RWPE2 (cell line): ENCODE data around the gene RGS14.

Experiments used
- ATAC-seq: fragments of 200-7000 bp; cut with Tn5 transposase; 3 replicates; pipeline ENCODE4 v1.9.1; 2021; ENCODE audit warnings: low read depth
- DNase-seq: peaks from one replicate; pipeline ENCODE4 v3.0.0-alpha.2; 2020; ENCODE audit warnings: low spot score
- H3K27ac ChIP-seq: fragments of 450-650 bp; 2 replicates; pipeline ENCODE4 v1.5.1; 2017; ENCODE audit warnings: mild to moderate bottlenecking; ENCODE audit not compliant: poor library complexity, severe bottlenecking
- H3K27me3 ChIP-seq: fragments of 250-450 bp; sonication (Bioruptor Pico); 2 replicates; pipeline ENCODE4 v1.5.1; 2021; ENCODE audit warnings: mild to moderate bottlenecking, moderate library complexity; ENCODE audit not compliant: insufficient read depth, poor library complexity, severe bottlenecking
- H3K36me3 ChIP-seq: fragments of 250-450 bp; sonication (Bioruptor Pico); 2 replicates; pipeline ENCODE4 v1.5.1; 2020; ENCODE audit warnings: low read depth, mild to moderate bottlenecking, moderate library complexity
- H3K4me1 ChIP-seq: fragments of 250-450 bp; sonication (Bioruptor Pico); 2 replicates; pipeline ENCODE4 v1.5.1; 2021; ENCODE audit warnings: mild to moderate bottlenecking, moderate library complexity; ENCODE audit not compliant: insufficient read depth, poor library complexity, severe bottlenecking
- H3K4me3 ChIP-seq: fragments of 250-450 bp; sonication (Bioruptor Pico); 2 replicates; pipeline ENCODE4 v1.5.1; 2021; ENCODE audit warnings: mild to moderate bottlenecking, moderate library complexity; ENCODE audit not compliant: severe bottlenecking
- H3K9me3 ChIP-seq: fragments of 250-450 bp; sonication (Bioruptor Pico); 2 replicates; pipeline ENCODE4 v1.5.1; 2021; ENCODE audit warnings: mild to moderate bottlenecking, moderate library complexity; ENCODE audit not compliant: severe bottlenecking
- TF ChIP-seq, protein P1 (sequence below): fragments of 450-650 bp; IDR thresholded peaks from one replicate; pipeline ENCODE4 v1.5.1; 2017; ENCODE audit warnings: mild to moderate bottlenecking, moderate library complexity; ENCODE audit not compliant: poor library complexity, severe bottlenecking

RGS14 gene

DNA sequence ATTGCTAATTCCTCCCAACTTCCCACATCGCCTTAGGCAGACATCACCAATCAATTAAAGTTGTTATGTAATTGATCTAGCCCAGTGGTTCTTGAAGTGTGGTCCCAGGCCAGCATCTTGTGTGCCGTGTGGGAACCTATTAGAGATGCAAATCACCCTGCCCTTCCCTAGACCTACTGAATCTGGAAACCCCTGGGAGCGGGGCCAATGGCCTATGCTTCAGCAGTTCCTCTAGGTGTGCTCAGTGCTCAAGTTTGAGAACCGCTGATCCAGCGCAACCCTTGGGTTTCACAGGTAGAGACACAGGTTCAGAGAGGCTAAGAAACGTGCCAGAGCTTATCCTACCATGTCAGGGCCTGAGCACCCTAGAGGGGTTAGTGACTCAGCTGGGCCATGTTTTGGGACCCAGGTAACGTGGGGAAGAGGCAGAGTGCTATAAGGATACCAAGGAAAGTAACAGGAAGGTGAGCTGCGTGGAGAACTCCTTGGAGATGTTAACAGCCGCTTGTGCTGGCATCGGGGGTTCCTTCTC lies 30.9 kb downstream of the RGS14 start:
- ATAC-seq: no peak
- Histone ChIP-seq H3K36me3 (no peaks in the 10 kb centered on the region), H3K4me1 (peaks cover 22% of the 10 kb centered on the region), H3K27ac (peak overlapping the region; percentile 78), H3K4me3 (no peak overlapping the region), H3K27me3 (no peaks in the 10 kb centered on the region), H3K9me3 (no peaks in the 10 kb centered on the region)
- TF ChIP-seq, protein P1, sequence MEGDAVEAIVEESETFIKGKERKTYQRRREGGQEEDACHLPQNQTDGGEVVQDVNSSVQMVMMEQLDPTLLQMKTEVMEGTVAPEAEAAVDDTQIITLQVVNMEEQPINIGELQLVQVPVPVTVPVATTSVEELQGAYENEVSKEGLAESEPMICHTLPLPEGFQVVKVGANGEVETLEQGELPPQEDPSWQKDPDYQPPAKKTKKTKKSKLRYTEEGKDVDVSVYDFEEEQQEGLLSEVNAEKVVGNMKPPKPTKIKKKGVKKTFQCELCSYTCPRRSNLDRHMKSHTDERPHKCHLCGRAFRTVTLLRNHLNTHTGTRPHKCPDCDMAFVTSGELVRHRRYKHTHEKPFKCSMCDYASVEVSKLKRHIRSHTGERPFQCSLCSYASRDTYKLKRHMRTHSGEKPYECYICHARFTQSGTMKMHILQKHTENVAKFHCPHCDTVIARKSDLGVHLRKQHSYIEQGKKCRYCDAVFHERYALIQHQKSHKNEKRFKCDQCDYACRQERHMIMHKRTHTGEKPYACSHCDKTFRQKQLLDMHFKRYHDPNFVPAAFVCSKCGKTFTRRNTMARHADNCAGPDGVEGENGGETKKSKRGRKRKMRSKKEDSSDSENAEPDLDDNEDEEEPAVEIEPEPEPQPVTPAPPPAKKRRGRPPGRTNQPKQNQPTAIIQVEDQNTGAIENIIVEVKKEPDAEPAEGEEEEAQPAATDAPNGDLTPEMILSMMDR: no peak
- no peak for DNase-seq

DNA sequence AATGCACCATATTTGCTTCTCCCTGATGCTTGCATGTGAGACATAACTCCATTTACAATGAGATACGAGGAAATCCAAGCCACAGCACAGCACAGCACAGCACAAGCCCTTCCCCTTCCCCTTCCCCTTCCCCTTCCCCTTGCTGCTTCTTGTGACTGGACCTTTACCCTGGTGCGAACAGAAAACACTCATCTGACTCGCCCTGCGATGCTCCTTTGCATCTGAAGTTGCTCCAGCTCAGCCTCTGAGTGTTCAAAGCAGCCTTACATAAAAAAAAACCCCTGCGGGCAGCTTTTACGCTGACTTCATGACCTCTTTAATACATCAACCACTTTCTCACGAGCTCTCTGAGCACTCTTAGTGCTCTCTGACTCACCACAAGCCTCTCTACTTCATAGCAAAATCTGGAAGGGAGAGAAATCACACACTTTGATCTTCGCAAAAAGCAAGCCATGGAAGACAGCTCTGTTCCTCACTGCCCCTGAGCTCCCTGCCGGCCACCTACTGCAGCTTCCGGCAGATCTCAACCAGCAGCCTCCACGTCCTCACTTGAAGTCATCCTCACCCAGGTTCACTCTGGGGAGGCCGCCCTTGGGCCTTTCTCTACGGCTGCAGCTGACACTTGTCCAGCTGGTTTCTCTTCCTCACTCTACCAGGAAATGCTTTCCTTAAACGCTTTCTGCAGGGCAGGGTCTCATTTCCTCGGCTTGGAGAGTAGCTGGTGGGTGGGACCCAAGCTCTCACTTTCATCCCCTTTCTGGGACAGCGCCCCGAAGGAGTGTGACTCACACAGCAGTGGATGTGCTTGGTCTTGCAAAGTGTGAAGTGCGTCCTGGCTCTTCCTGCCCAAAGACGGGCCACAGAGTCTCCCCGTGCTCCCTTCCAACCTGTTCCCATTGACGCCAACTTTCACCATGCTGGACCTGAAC lies 31.8 kb downstream of the RGS14 start:
- no peaks in the 10 kb centered on the region for H3K27me3 ChIP-seq
- H3K27ac ChIP-seq: peak overlapping the region; percentile 78
- no peaks in the 10 kb centered on the region for H3K9me3 ChIP-seq
- ATAC-seq: peak; percentile 78
- H3K36me3 ChIP-seq: no peaks in the 10 kb centered on the region
- peaks cover 22% of the 10 kb centered on the region for H3K4me1 ChIP-seq
- DNase-seq: peak; percentile 93
- no peak overlapping the region for H3K4me3 ChIP-seq
- TF ChIP-seq, protein P1: no peak

DNA sequence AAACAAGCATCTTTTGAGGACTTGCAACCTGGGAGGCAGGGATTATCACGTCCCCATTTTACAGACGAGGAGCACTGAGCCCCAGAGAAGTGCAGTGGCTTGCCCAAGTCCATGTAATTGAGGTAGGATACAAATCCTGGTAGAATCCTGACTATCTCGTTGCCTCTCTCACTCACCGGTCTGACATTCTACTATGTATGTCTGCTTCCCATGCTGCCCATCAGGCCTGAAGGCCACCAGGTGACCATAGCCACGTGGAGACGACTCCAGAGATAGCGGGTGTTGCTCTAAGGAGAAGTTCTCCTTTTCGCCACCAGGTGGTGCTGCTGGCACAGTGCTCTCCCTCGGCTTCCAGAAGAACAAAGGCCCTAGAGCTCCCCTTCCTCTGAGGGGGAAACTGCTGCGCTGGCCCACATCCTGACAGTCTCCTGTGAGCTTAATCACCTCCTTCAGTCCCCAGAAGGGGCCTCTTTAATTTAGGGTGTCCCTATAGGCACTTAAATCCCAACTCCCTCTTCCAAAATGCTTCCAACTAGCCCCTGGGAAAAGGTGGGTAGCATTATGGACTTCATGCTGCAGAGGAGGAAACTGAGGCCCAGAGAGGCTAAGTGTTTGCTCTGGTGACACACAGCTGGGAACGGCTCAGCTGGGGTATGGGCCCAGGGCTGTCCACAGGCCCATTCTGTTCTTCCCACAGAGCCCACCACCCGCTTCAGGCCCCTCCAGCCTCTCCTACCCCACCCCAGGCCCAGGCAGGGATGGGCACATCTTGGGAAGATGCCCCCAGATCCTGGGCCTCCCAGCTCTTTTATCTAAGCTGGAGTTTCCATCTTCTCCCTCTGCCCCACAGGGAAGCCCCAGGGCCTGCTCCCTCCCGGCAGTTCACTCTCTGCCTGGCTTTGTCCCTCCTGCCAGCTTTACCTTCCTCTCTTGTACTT lies 32.9 kb downstream of the RGS14 start:
- Histone ChIP-seq H3K9me3 (no peaks in the 10 kb centered on the region), H3K4me3 (no peak overlapping the region), H3K36me3 (no peaks in the 10 kb centered on the region), H3K4me1 (peaks cover 22% of the 10 kb centered on the region), H3K27ac (peak overlapping the region; percentile 78), H3K27me3 (no peaks in the 10 kb centered on the region)
- DNase-seq (no peak), ATAC-seq (peak; percentile 57)
- TF ChIP-seq, protein P1: peak; percentile 99

DNA sequence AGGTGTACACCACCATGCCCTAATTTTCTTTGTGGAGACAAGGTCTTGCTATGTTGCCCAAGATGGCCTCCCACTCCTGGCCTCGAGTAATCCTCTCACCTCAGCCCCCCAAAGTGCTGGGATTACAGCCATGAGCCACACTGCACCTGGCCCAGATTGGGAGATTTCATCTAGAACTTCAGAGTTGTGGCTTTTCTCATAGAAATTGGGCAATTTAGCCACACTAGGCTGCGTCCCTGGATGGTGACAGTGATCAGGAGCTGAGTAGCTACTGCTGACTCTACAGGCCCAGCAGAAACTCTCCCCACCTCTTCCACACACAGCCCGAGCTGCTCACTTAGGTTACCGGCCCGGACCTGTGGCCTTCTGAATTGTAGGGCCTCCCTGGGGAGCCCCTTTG lies 35.0 kb downstream of the RGS14 start:
- H3K4me1 ChIP-seq: peaks cover 22% of the 10 kb centered on the region
- TF ChIP-seq, protein P1: no peak
- H3K9me3 ChIP-seq: no peaks in the 10 kb centered on the region
- no peak overlapping the region for H3K4me3 ChIP-seq
- no peaks in the 10 kb centered on the region for H3K36me3 ChIP-seq
- H3K27ac ChIP-seq: no peak overlapping the region
- DNase-seq (no peak), ATAC-seq (no peak)
- H3K27me3 ChIP-seq: no peaks in the 10 kb centered on the region
